Germinal center (tissue), 1 donor: ENCODE data around the gene ADAMTS14.

ENCODE experiments used
- DNase-seq: peaks from one replicate; pipeline ENCODE4 v3.0.0; 2012; ENCODE audit warnings: mixed read lengths, low spot score

The ADAMTS14 gene

GRCh38 chr10:70771311-70772194 is 99.2 kb downstream of the ADAMTS14 start:
- DNase-seq = no peak

GRCh38 chr10:70772627-70773026 is 100.3 kb downstream of the ADAMTS14 start:
- no peak for DNase-seq

- no peak for DNase-seq
Observed at GRCh38 chr10:70773461-70773860, 101.2 kb downstream of the ADAMTS14 start.

GRCh38 chr10:70773965-70774809 is 101.9 kb downstream of the ADAMTS14 start:
- DNase-seq = no peak

GRCh38 chr10:70774810-70775678 is 102.7 kb downstream of the ADAMTS14 start:
- DNase-seq = no peak

- no peak for DNase-seq
Observed at GRCh38 chr10:70775679-70776454, 103.6 kb downstream of the ADAMTS14 start.

GRCh38 chr10:70776455-70777005 is 104.2 kb downstream of the ADAMTS14 start:
- no peak for DNase-seq

GRCh38 chr10:70777063-70777875 is 105.0 kb downstream of the ADAMTS14 start:
- DNase-seq = no peak

GRCh38 chr10:70778267-70778924 is 106.1 kb downstream of the ADAMTS14 start:
- DNase-seq = no peak

GRCh38 chr10:70779088-70779487 is 106.8 kb downstream of the ADAMTS14 start:
- DNase-seq = no peak

GRCh38 chr10:70779511-70780369 is 107.4 kb downstream of the ADAMTS14 start:
- no peak for DNase-seq

GRCh38 chr10:70780370-70780760 is 108.1 kb downstream of the ADAMTS14 start:
- DNase-seq = no peak

- no peak for DNase-seq
Observed at GRCh38 chr10:70780772-70781171, 108.5 kb downstream of the ADAMTS14 start.

GRCh38 chr10:70781461-70782051 is 109.2 kb downstream of the ADAMTS14 start:
- DNase-seq = no peak

- no peak for DNase-seq
Observed at GRCh38 chr10:70782086-70782745, 109.9 kb downstream of the ADAMTS14 start.

- DNase-seq = no peak
Observed at GRCh38 chr10:70782746-70783680, 110.7 kb downstream of the ADAMTS14 start.
